Skin of body (tissue), 2 donors: ENCODE data around the gene RASAL3. TPM values are rescaled to one million over a fixed set of nuclear protein-coding genes. Genes with fewer than 3 reads are reported as not detected.

ENCODE experiments used
- DNase-seq: peaks from one replicate; lab custom pipeline; 2025; lab: John Stamatoyannopoulos, UW
- total RNA-seq: library from RNA; depleted of rRNA; stranded (reverse); fragments of >200 nt; gene quantifications from one replicate; pipeline ENCODE4 v1.2.3, GENCODE V29; 2014

Gene RASAL3
- total RNA-seq, 1 donor from 2014 or later: 0.99 TPM

GRCh38 chr19:15436012-15436825 is 28.1 kb downstream of the RASAL3 start:
- DNase-seq: no peak

GRCh38 chr19:15433519-15434069 is 30.8 kb downstream of the RASAL3 start:
- DNase-seq: no peak

GRCh38 chr19:15432629-15433518 is 31.5 kb downstream of the RASAL3 start:
- peak; percentile 91 for DNase-seq

GRCh38 chr19:15432018-15432494 is 32.3 kb downstream of the RASAL3 start:
- no peak for DNase-seq

GRCh38 chr19:15431396-15432017 is 32.8 kb downstream of the RASAL3 start:
- no peak for DNase-seq

GRCh38 chr19:15430526-15431120 is 33.7 kb downstream of the RASAL3 start:
- no peak for DNase-seq

- no peak for DNase-seq
Measured at GRCh38 chr19:15429825-15430467, 34.4 kb downstream of the RASAL3 start.

- no peak for DNase-seq
Measured at GRCh38 chr19:15428956-15429824, 35.2 kb downstream of the RASAL3 start.

- no peak for DNase-seq
Measured at GRCh38 chr19:15427991-15428471, 36.3 kb downstream of the RASAL3 start.

GRCh38 chr19:15427350-15427700 is 37.0 kb downstream of the RASAL3 start:
- no peak for DNase-seq

- DNase-seq: no peak
Measured at GRCh38 chr19:15426485-15427349, 37.6 kb downstream of the RASAL3 start.

- no peak for DNase-seq
Measured at GRCh38 chr19:15425321-15425950, 38.9 kb downstream of the RASAL3 start.

- DNase-seq: no peak
Measured at GRCh38 chr19:15424692-15425272, 39.6 kb downstream of the RASAL3 start.

- DNase-seq: no peak
Measured at GRCh38 chr19:15424121-15424520, 40.2 kb downstream of the RASAL3 start.

- DNase-seq: no peak
Measured at GRCh38 chr19:15423130-15423529, 41.2 kb downstream of the RASAL3 start.

- DNase-seq: no peak
Measured at GRCh38 chr19:15422296-15423075, 41.9 kb downstream of the RASAL3 start.

GRCh38 chr19:15421721-15422260 is 42.6 kb downstream of the RASAL3 start:
- no peak for DNase-seq
